ENCODE data around the gene PPP3R1.

The PPP3R1 gene

DNA sequence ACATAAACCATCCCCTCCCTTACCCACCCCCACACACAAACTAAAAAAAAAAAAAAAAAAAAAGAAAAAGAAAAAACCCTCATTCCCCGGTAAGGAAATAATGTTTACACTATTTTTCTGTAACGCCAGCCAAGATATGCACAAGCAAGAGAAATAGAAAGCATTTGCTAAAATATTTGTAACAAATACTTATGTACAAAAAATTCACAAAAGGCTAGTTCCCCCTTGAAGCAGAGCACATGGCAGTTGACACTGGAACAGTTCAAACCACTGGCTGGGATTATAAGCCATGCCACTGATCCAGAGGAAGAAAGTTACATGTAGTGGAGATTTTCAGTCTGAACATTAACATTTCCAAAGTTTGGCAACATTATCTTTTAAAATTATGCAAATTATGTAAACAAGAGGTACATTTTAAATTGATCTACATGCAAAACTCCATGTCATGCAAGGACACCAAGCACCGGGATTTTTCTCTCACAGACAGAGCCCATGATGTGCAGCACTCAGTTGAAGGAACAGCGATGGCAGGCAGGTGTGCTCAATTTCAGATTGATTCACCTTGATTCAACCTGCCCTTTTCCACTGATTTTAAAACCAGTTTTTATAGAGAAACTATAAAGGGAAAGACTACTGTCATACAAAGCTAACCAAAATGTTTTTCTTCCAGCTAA, 73.2 kb downstream of the PPP3R1 start:
- H3K36me3 ChIP-seq (ENCODE audit: control insufficient read depth in 2 of 2, insufficient read depth in 1 of 2, low read length in 2 of 2), result peaks cover 27 to 68% of the 10 kb centered on the region in 2 experiments
- CTCF ChIA-PET, result interaction anchor here (0.6 to 1.9 kb wide), 4 partner anchors 17 to 94 kb away, joined by 3 to 7 read pairs (median 5); no protein-coding TSS in a partner anchor
- H3K4me3 ChIP-seq (ENCODE audit: low read depth, low read length), result no peak overlapping the region
- H3K9me3 ChIP-seq (ENCODE audit: control insufficient read depth, insufficient read depth, low read depth, low read length), result no peaks in the 10 kb centered on the region
- POLR2A ChIA-PET, result interaction anchor here (0.6 kb wide), 1 partner anchor 527 kb away, joined by 3 read pairs; no protein-coding TSS in a partner anchor
- TF ChIP-seq ZNF629 (tag by site-specific recombination; IDR thresholded peaks at IDR 0.05), result no peak
- TF ChIP-seq ZBTB17 (tag by site-specific recombination; IDR thresholded peaks at IDR 0.05), result 0 out of 2 replicates have a peak, but pooled peaks have one; percentile 18
- TF ChIP-seq, protein P1, sequence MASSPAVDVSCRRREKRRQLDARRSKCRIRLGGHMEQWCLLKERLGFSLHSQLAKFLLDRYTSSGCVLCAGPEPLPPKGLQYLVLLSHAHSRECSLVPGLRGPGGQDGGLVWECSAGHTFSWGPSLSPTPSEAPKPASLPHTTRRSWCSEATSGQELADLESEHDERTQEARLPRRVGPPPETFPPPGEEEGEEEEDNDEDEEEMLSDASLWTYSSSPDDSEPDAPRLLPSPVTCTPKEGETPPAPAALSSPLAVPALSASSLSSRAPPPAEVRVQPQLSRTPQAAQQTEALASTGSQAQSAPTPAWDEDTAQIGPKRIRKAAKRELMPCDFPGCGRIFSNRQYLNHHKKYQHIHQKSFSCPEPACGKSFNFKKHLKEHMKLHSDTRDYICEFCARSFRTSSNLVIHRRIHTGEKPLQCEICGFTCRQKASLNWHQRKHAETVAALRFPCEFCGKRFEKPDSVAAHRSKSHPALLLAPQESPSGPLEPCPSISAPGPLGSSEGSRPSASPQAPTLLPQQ (tag by site-specific recombination; IDR thresholded peaks at IDR 0.05), result no peak
- TF ChIP-seq, protein P2, sequence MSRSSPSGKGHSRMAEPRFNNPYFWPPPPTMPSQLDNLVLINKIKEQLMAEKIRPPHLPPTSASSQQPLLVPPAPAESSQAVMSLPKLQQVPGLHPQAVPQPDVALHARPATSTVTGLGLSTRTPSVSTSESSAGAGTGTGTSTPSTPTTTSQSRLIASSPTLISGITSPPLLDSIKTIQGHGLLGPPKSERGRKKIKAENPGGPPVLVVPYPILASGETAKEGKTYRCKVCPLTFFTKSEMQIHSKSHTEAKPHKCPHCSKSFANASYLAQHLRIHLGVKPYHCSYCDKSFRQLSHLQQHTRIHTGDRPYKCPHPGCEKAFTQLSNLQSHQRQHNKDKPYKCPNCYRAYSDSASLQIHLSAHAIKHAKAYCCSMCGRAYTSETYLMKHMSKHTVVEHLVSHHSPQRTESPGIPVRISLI (tag by site-specific recombination; IDR thresholded peaks at IDR 0.05), result 0 out of 2 replicates have a peak, but pooled peaks have one; percentile 38
- no peak for TF ChIP-seq ZNF610 (tag by site-specific recombination; IDR thresholded peaks at IDR 0.05; ENCODE audit: borderline replicate concordance)
- TF ChIP-seq ZNF596 (tag by site-specific recombination; IDR thresholded peaks at IDR 0.05), result no peak
- no peak overlapping the region for H3K27ac ChIP-seq (ENCODE audit: extremely low read depth, low read depth, low read length)
- H3K4me1 ChIP-seq (ENCODE audit: control insufficient read depth, insufficient read depth, low read length), result no peaks in the 10 kb centered on the region

DNA sequence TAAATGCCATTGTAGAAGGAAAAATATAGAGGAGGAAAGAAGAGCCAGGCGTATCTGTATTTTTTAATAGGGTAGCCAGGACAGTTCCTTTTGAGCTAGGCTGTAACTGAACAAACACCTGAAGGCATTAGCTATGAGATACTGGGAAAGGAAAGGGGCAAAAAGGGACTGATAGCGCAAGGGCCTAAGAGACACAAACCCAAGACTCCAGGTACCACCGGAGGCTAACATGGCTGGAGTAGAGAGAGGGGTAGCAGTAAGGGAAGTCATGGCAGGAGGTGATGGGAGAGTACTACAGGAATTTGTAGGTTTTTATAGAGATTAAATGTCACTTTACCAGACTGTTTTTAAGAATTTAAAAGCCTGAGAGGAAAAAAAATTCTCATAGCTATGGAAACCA, 73.9 kb downstream of the PPP3R1 start:
- TF ChIP-seq ZNF391 (tag by site-specific recombination; IDR thresholded peaks at IDR 0.05; ENCODE audit: borderline replicate concordance, low read depth), result no peak
- no peak for TF ChIP-seq ZNF624 (tag by site-specific recombination; IDR thresholded peaks at IDR 0.05)
- TF ChIP-seq MZF1 (tag by site-specific recombination; IDR thresholded peaks at IDR 0.05; ENCODE audit: borderline replicate concordance), result no peak
- no peak for TF ChIP-seq ZBTB8A (tag by site-specific recombination; IDR thresholded peaks at IDR 0.05)
- TF ChIP-seq ZNF548 (tag by site-specific recombination; IDR thresholded peaks at IDR 0.05), result no peak
- no peak for TF ChIP-seq ZNF660 (tag by site-specific recombination; IDR thresholded peaks at IDR 0.05)
- TF ChIP-seq ZBTB20 (tag by site-specific recombination; IDR thresholded peaks at IDR 0.05), result no peak
- TF ChIP-seq ZNF776 (tag by site-specific recombination; IDR thresholded peaks at IDR 0.05; ENCODE audit: borderline replicate concordance), result no peak
- TF ChIP-seq ZNF549 (tag by site-specific recombination; IDR thresholded peaks at IDR 0.05), result no peak
- TF ChIP-seq, protein P3, sequence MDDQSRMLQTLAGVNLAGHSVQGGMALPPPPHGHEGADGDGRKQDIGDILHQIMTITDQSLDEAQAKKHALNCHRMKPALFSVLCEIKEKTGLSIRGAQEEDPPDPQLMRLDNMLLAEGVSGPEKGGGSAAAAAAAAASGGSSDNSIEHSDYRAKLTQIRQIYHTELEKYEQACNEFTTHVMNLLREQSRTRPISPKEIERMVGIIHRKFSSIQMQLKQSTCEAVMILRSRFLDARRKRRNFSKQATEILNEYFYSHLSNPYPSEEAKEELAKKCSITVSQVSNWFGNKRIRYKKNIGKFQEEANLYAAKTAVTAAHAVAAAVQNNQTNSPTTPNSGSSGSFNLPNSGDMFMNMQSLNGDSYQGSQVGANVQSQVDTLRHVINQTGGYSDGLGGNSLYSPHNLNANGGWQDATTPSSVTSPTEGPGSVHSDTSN (CRISPR knock-in tag; IDR thresholded peaks at IDR 0.05), result no peak
- TF ChIP-seq ZNF202 (tag by site-specific recombination; IDR thresholded peaks at IDR 0.05; ENCODE audit: borderline replicate concordance), result no peak
- TF ChIP-seq ZNF324 (tag by site-specific recombination; IDR thresholded peaks at IDR 0.05), result no peak
- TF ChIP-seq, protein P4, sequence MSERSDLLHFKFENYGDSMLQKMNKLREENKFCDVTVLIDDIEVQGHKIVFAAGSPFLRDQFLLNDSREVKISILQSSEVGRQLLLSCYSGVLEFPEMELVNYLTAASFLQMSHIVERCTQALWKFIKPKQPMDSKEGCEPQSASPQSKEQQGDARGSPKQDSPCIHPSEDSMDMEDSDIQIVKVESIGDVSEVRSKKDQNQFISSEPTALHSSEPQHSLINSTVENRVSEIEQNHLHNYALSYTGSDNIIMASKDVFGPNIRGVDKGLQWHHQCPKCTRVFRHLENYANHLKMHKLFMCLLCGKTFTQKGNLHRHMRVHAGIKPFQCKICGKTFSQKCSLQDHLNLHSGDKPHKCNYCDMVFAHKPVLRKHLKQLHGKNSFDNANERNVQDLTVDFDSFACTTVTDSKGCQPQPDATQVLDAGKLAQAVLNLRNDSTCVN (tag by site-specific recombination; optimal IDR thresholded peaks at IDR 0.05), result no peak
- no peak for TF ChIP-seq ZNF768 (tag by site-specific recombination; IDR thresholded peaks at IDR 0.05)
- no peak for TF ChIP-seq ZNF433 (tag by site-specific recombination; IDR thresholded peaks at IDR 0.05; ENCODE audit: low read depth)
- no peak for TF ChIP-seq ZNF266 (tag by site-specific recombination; IDR thresholded peaks at IDR 0.05; ENCODE audit: low read depth)
- TF ChIP-seq, protein P5, sequence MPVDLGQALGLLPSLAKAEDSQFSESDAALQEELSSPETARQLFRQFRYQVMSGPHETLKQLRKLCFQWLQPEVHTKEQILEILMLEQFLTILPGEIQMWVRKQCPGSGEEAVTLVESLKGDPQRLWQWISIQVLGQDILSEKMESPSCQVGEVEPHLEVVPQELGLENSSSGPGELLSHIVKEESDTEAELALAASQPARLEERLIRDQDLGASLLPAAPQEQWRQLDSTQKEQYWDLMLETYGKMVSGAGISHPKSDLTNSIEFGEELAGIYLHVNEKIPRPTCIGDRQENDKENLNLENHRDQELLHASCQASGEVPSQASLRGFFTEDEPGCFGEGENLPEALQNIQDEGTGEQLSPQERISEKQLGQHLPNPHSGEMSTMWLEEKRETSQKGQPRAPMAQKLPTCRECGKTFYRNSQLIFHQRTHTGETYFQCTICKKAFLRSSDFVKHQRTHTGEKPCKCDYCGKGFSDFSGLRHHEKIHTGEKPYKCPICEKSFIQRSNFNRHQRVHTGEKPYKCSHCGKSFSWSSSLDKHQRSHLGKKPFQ (tag by site-specific recombination; IDR thresholded peaks at IDR 0.05), result no peak
- no peak for TF ChIP-seq MYNN (tag by site-specific recombination; IDR thresholded peaks at IDR 0.05; ENCODE audit: borderline replicate concordance)
- TF ChIP-seq ZNF350 (tag by site-specific recombination; IDR thresholded peaks at IDR 0.05), result no peak
- ChIA-PET CTCF (interaction anchor here (1.1 to 1.9 kb wide), 2 partner anchors 18 to 41 kb away, joined by 3 to 5 read pairs; no protein-coding TSS in a partner anchor), POLR2A (no interaction called here)

More for the DNA sequence above, 73.9 kb downstream of the PPP3R1 start:
- Histone ChIP-seq H3K4me1 (ENCODE audit: control insufficient read depth, insufficient read depth, low read length) (no peaks in the 10 kb centered on the region), H3K27ac (ENCODE audit: extremely low read depth, low read depth, low read length) (no peak overlapping the region), H3K36me3 (ENCODE audit: control insufficient read depth in 2 of 2, insufficient read depth in 1 of 2, low read length in 2 of 2) (peaks cover 31 to 65% of the 10 kb centered on the region in 2 experiments), H3K9me3 (ENCODE audit: control insufficient read depth, insufficient read depth, low read depth, low read length) (no peaks in the 10 kb centered on the region), H3K4me3 (ENCODE audit: low read depth, low read length) (no peak overlapping the region)
